DND-41 (cell line): ENCODE results near the gene FAM193A.

Experiments used
- ATAC-seq: fragments of 200-7000 bp; cut with Tn5 transposase; 3 replicates; pipeline ENCODE4 v1.9.1; 2021; ENCODE audit warnings: low read depth; ENCODE audit not compliant: insufficient read depth
- DNase-seq: peaks from one replicate; pipeline ENCODE4 v3.0.0-alpha.2; 2020
- H2AFZ ChIP-seq: 2 replicates; pipeline ENCODE4 v1.6.0; 2012; ENCODE audit warnings: low read depth, low read length
- H3K27ac ChIP-seq: 2 replicates; pipeline ENCODE4 v1.5.1; 2012; ENCODE audit warnings: low read length, inconsistent platforms
- H3K27me3 ChIP-seq: fragments of 200-600 bp; sonication (generic); 2 replicates; pipeline ENCODE4 v1.6.0; 2012; ENCODE audit warnings: low read length, mild to moderate bottlenecking, inconsistent platforms; ENCODE audit not compliant: insufficient read depth, poor library complexity
- H3K36me3 ChIP-seq: 2 replicates; pipeline ENCODE4 v1.5.1; 2012; ENCODE audit warnings: low read length, inconsistent platforms; ENCODE audit not compliant: insufficient read depth
- H3K4me1 ChIP-seq: 2 replicates; pipeline ENCODE4 v1.5.1; 2012; ENCODE audit warnings: mild to moderate bottlenecking, low read length; ENCODE audit not compliant: insufficient read depth
- H3K4me2 ChIP-seq: 2 replicates; pipeline ENCODE4 v1.6.0; 2012; ENCODE audit warnings: mild to moderate bottlenecking, moderate library complexity, low read length, inconsistent platforms; ENCODE audit not compliant: insufficient read depth
- H3K4me3 ChIP-seq, 2 experiments: fragments of 200-600 bp in 1 of 2; shearing (Covaris generic) in 1 of 2; 2 replicates each; pipeline ENCODE4 v1.5.1; 2012 to 2016; ENCODE audit warnings: inconsistent platforms in 2 of 2, low read length in 2 of 2, mild to moderate bottlenecking in 2 of 2, low read depth in 1 of 2, moderate library complexity in 1 of 2
- H3K79me2 ChIP-seq: 2 replicates; pipeline ENCODE4 v1.6.0; 2012; ENCODE audit warnings: low read length, inconsistent platforms; ENCODE audit not compliant: insufficient read depth
- H3K9ac ChIP-seq: 2 replicates; pipeline ENCODE4 v1.6.0; 2012; ENCODE audit warnings: low read depth, mild to moderate bottlenecking, inconsistent platforms, low read length, moderate library complexity
- H3K9me3 ChIP-seq: 2 replicates; pipeline ENCODE4 v1.5.1; 2012; ENCODE audit warnings: low read length, moderate library complexity, mild to moderate bottlenecking, inconsistent platforms; ENCODE audit not compliant: insufficient read depth, severe bottlenecking
- H4K20me1 ChIP-seq: 2 replicates; pipeline ENCODE4 v1.6.0; 2012; ENCODE audit warnings: low read length; ENCODE audit not compliant: insufficient read depth
- EZH2 ChIP-seq: IDR thresholded peaks from 3 replicates; pipeline ENCODE4 v1.6.1; 2012; ENCODE audit warnings: borderline replicate concordance, low read depth, mild to moderate bottlenecking, moderate library complexity, low read length, inconsistent platforms; ENCODE audit not compliant: severe bottlenecking
- TF ChIP-seq, protein P1 (sequence below): IDR thresholded peaks from 2 replicates; pipeline ENCODE4 v1.5.1; 2012; ENCODE audit warnings: borderline replicate concordance, low read length, moderate library complexity, mild to moderate bottlenecking; ENCODE audit not compliant: poor library complexity, severe bottlenecking; ENCODE audit errors: extremely low read depth

FAM193A gene

DNA sequence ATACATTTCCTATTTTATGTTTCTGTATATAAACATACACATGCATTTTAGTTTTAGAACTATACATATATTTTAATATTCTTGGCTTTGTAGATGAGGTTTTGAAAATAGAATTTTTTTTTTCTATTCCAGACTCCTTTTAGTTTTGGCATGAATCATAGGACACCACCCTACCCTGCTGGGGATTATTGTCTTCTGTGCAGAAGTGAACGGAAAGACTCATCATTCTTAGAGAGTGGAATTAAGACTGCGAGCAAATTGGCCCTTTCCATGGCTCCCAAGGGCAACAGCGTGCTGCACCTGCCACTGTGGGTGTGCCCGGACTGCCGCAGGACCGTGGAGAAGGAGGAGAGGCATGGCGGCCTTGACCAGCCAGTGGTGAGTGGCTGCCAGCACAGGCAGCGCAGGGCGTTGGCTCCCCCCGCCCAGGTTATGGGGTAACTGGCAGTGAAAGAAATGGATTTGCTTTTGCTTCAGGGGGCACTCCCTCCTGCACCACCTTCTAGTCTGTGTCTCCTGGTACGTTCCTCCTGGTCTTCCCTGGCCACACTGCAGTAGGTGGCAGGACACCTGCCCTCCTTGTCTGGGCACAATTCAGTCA is 59.6 kb downstream of the FAM193A start:
- Histone ChIP-seq H3K79me2 (peaks cover 100% of the 10 kb centered on the region), H3K27ac (no peak overlapping the region), H3K4me3 (no peak overlapping the region), H3K4me1 (no peaks in the 10 kb centered on the region), H3K9ac (no peak overlapping the region), H3K36me3 (peaks cover 55% of the 10 kb centered on the region), H3K4me2 (no peak overlapping the region), H3K9me3 (no peaks in the 10 kb centered on the region), H2AFZ (no peak overlapping the region), H4K20me1 (peaks cover 86% of the 10 kb centered on the region), H3K27me3 (no peaks in the 10 kb centered on the region)
- TF ChIP-seq, protein P1, sequence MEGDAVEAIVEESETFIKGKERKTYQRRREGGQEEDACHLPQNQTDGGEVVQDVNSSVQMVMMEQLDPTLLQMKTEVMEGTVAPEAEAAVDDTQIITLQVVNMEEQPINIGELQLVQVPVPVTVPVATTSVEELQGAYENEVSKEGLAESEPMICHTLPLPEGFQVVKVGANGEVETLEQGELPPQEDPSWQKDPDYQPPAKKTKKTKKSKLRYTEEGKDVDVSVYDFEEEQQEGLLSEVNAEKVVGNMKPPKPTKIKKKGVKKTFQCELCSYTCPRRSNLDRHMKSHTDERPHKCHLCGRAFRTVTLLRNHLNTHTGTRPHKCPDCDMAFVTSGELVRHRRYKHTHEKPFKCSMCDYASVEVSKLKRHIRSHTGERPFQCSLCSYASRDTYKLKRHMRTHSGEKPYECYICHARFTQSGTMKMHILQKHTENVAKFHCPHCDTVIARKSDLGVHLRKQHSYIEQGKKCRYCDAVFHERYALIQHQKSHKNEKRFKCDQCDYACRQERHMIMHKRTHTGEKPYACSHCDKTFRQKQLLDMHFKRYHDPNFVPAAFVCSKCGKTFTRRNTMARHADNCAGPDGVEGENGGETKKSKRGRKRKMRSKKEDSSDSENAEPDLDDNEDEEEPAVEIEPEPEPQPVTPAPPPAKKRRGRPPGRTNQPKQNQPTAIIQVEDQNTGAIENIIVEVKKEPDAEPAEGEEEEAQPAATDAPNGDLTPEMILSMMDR = no peak
- no peak for TF ChIP-seq EZH2
- DNase-seq (no peak), ATAC-seq (no peak)

DNA sequence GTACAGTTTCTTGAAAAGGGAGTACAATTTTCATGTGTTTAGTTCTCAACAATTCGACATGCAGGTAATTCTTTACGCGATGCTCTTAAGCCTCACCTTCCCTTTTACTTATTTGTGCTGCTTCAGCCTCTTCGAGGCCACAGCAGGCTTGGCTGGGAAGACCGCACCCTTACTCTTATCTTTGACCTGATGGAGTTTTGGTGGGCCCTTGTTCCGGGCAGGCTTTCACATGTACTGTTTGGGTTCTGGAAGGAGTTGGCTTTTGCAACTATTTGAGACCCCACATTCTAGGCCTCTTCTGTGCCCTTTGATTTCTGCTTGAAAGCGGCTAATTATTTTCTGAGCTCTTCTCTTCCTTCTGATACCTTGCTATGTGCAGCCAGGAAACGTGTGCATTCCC is 60.2 kb downstream of the FAM193A start:
- Histone ChIP-seq H3K36me3 (peaks cover 55% of the 10 kb centered on the region), H3K9ac (no peak overlapping the region), H3K27ac (no peak overlapping the region), H4K20me1 (peaks cover 81% of the 10 kb centered on the region), H3K4me1 (no peaks in the 10 kb centered on the region), H3K4me2 (no peak overlapping the region), H3K27me3 (no peaks in the 10 kb centered on the region), H3K79me2 (peaks cover 99% of the 10 kb centered on the region), H3K9me3 (no peaks in the 10 kb centered on the region), H3K4me3 (no peak overlapping the region), H2AFZ (no peak overlapping the region)
- DNase-seq (no peak), ATAC-seq (no peak)
- TF ChIP-seq, protein P1 = no peak
- no peak for TF ChIP-seq EZH2

DNA sequence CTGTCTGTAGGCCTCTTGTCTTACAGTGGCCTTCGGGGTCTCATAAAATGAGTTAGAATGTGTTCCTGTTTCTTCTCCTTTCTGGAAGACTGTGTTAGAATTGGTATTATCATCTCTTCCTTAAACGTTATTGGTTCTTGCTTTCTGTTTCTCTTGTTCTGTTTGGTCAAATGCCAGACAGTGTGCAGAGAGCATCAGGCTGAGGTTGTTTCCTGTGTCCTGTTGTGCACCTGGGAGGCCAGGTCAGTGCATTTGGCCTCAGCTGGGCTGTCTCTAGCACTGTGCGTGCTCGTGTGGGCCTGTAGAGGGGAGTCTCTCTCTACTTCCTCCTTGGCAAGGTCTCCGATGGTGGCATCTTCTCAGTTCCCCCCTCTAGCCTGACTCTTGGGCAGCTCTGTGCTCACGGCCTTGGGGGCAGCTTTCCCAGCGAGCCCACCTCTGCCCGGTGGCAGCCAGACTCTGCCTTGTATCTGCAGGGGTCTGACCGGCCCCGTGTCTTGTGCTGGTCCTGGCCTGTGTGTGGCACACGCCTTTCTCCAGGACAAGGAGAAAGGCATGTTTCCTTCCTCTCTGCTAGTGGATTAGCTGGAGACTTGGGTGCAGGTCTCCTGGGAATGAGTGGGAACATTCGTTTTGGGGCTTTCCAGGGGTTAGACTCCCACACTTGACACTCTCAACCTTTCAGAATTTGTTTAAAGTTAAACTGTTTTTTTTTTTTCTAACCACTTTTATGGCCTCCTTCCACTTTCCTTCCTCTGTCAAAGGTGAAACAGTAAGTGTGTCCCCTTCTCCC is 62.3 kb downstream of the FAM193A start:
- H3K79me2 ChIP-seq = peaks cover 94% of the 10 kb centered on the region
- DNase-seq = no peak
- peaks cover 63% of the 10 kb centered on the region for H4K20me1 ChIP-seq
- H3K4me2 ChIP-seq = no peak overlapping the region
- no peak overlapping the region for H2AFZ ChIP-seq
- no peaks in the 10 kb centered on the region for H3K9me3 ChIP-seq
- ATAC-seq = no peak
- no peak for TF ChIP-seq EZH2
- TF ChIP-seq, protein P1 = no peak
- H3K9ac ChIP-seq = no peak overlapping the region
- H3K4me1 ChIP-seq = no peaks in the 10 kb centered on the region
- H3K36me3 ChIP-seq = peaks cover 55% of the 10 kb centered on the region
- peak overlapping the region; percentile 44; the same call in 1 of the 2 replicates for H3K27ac ChIP-seq
- H3K4me3 ChIP-seq = no peak overlapping the region
- H3K27me3 ChIP-seq = no peaks in the 10 kb centered on the region
